ENCODE measurements around the gene FKBP8.

FKBP8 gene

DNA sequence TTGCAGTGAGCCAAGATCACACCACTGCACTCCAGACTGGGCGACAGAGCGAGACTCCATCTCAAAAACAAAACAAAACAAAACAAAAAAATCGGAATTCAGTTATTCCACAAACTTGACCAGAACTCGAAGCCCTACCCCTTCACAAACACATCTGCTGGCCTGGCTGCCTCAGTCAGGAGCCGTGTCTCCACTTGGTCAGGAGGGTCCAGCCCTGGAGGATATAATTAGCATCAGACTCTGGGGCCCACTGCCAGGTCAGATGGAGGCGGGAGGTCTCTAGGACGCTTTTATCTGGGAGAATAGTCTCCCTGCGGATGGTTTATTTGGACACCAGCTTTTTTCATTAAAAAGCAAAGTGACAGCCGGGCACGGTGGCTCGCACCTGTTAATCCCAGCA is 29.5 kb downstream of the FKBP8 start:
- Histone ChIP-seq H3K36me3 (no peaks in the 10 kb centered on the region), H3K9me3 (no peaks in the 10 kb centered on the region), H3K4me1 (peaks cover 5% of the 10 kb centered on the region; the same call in 1 of the 2 replicates), H3K4me3 (ENCODE audit: low read depth, low read length) (no peak overlapping the region), H3K27me3 (no peaks in the 10 kb centered on the region)
- TF ChIP-seq CTCF (IDR thresholded peaks at IDR 0.05; ENCODE audit: low read depth, low read length), result no peak
- no peak for DNase-seq

GRCh38 chr19:18510216-18510615 is 33.2 kb downstream of the FKBP8 start:
- no peaks in the 10 kb centered on the region for H3K9me3 ChIP-seq
- TF ChIP-seq CTCF (IDR thresholded peaks at IDR 0.05; ENCODE audit: low read depth, low read length), result no peak
- no peaks in the 10 kb centered on the region for H3K36me3 ChIP-seq
- no peak overlapping the region for H3K4me3 ChIP-seq (ENCODE audit: low read depth, low read length)
- H3K27me3 ChIP-seq, result no peaks in the 10 kb centered on the region
- no peak for DNase-seq
- H3K4me1 ChIP-seq, result peaks cover 17% of the 10 kb centered on the region

GRCh38 chr19:18508585-18508984 is 34.8 kb downstream of the FKBP8 start:
- TF ChIP-seq CTCF (IDR thresholded peaks at IDR 0.05; ENCODE audit: low read depth, low read length), result no peak
- H3K9me3 ChIP-seq, result no peaks in the 10 kb centered on the region
- H3K27me3 ChIP-seq, result no peaks in the 10 kb centered on the region
- H3K36me3 ChIP-seq, result no peaks in the 10 kb centered on the region
- no peak for DNase-seq
- peaks cover 22% of the 10 kb centered on the region for H3K4me1 ChIP-seq
- no peak overlapping the region for H3K4me3 ChIP-seq (ENCODE audit: low read depth, low read length)

GRCh38 chr19:18507727-18508440 is 35.5 kb downstream of the FKBP8 start:
- Histone ChIP-seq H3K9me3 (no peaks in the 10 kb centered on the region), H3K4me3 (ENCODE audit: low read depth, low read length) (no peak overlapping the region), H3K27me3 (no peaks in the 10 kb centered on the region), H3K4me1 (peaks cover 23% of the 10 kb centered on the region), H3K36me3 (no peaks in the 10 kb centered on the region)
- DNase-seq, result no peak
- TF ChIP-seq CTCF (IDR thresholded peaks at IDR 0.05; ENCODE audit: low read depth, low read length), result no peak

DNA sequence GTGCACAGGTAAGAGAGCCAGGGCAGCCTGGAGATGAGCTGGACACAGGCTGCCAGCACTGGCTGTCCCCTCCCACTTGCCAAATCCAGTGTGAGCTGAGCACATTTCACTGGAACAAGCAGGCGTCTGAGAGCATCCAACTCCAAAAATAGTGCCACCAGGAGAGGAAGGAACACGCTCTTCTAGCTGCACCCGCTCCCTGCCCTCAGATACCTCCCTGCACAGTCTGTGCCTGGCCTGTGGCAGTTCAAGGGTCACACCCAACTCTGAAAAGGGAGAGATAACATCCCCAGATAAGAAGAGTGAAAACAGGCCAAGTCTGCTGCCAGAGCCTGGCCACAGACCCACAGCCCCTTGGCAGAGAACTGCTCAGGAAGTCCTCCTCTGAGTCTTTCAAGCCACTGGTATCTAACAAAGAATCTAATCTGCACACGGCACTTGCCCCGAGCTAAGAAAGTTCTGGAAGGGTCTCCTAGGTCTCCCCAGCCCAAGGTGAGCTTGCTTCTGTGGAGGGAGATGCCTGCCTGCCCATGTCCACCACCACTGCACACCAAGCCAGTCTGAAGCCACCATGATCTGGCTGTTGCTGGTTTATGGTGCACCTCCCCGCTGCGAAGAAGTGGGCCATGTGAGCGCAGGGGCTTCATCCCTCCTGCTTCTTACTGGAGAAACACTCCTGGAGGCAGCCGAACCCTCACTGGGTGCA is 36.2 kb downstream of the FKBP8 start:
- Histone ChIP-seq H3K27me3 (no peaks in the 10 kb centered on the region), H3K4me1 (peaks cover 23% of the 10 kb centered on the region), H3K9me3 (no peaks in the 10 kb centered on the region), H3K4me3 (ENCODE audit: low read depth, low read length) (no peak overlapping the region), H3K36me3 (no peaks in the 10 kb centered on the region)
- no peak for TF ChIP-seq CTCF (IDR thresholded peaks at IDR 0.05; ENCODE audit: low read depth, low read length)
- no peak for DNase-seq

Data from BE2C (cell line).